Activated gamma-delta T cell treated with Interleukin-2 at 50 U/mL for 16 hours (primary cell): ENCODE results near the gene SSH2.
A peak's percentile ranks its signal among the peaks of the same experiment; 100 is the strongest.
"Not testable (repeated sequence)": the region's sequence is repeated elsewhere in the genome, so short reads cannot be mapped to it uniquely, and the experiment has no call there.

Experiments used
- DNase-seq: peaks from one replicate; pipeline ENCODE4 v3.0.0-alpha.2; 2020

Gene SSH2

GRCh38 chr17:29726715-29727252 lies 203.2 kb downstream of the SSH2 start:
- DNase-seq, result no peak

GRCh38 chr17:29725408-29725807 lies 204.6 kb downstream of the SSH2 start:
- DNase-seq, result not testable (repeated sequence)

GRCh38 chr17:29723278-29724047 lies 206.6 kb downstream of the SSH2 start:
- peak; percentile 26 for DNase-seq

GRCh38 chr17:29722411-29723198 lies 207.4 kb downstream of the SSH2 start:
- peak; percentile 42 for DNase-seq

- no peak for DNase-seq
Measured at GRCh38 chr17:29720551-29720950, 209.5 kb downstream of the SSH2 start.

GRCh38 chr17:29719469-29719868 lies 210.6 kb downstream of the SSH2 start:
- DNase-seq, result no peak

- no peak for DNase-seq
Measured at GRCh38 chr17:29718446-29719039, 211.5 kb downstream of the SSH2 start.

GRCh38 chr17:29717817-29718216 lies 212.2 kb downstream of the SSH2 start:
- no peak for DNase-seq

GRCh38 chr17:29716566-29716965 lies 213.5 kb downstream of the SSH2 start:
- DNase-seq, result no peak

GRCh38 chr17:29715680-29716079 lies 214.3 kb downstream of the SSH2 start:
- no peak for DNase-seq

GRCh38 chr17:29714146-29714545 lies 215.9 kb downstream of the SSH2 start:
- no peak for DNase-seq

GRCh38 chr17:29713626-29714025 lies 216.4 kb downstream of the SSH2 start:
- no peak for DNase-seq

- DNase-seq, result no peak
Measured at GRCh38 chr17:29711588-29712385, 218.2 kb downstream of the SSH2 start.

- no peak for DNase-seq
Measured at GRCh38 chr17:29710891-29711418, 219.1 kb downstream of the SSH2 start.

- DNase-seq, result no peak
Measured at GRCh38 chr17:29710520-29710884, 219.5 kb downstream of the SSH2 start.

- no peak for DNase-seq
Measured at GRCh38 chr17:29709866-29710519, 220.0 kb downstream of the SSH2 start.

- DNase-seq, result no peak
Measured at GRCh38 chr17:29707212-29707571, 222.8 kb downstream of the SSH2 start.

GRCh38 chr17:29706045-29706431 lies 224.0 kb downstream of the SSH2 start:
- DNase-seq, result no peak

- DNase-seq, result no peak
Measured at GRCh38 chr17:29705386-29705785, 224.6 kb downstream of the SSH2 start.

- no peak for DNase-seq
Measured at GRCh38 chr17:29699283-29699682, 230.7 kb downstream of the SSH2 start.

GRCh38 chr17:29698837-29699236 lies 231.2 kb downstream of the SSH2 start:
- no peak for DNase-seq
